Neural cell (in vitro differentiated cells): ENCODE data around the gene POLR3C.

Source experiments
- CTCF ChIP-seq: fragments of 450-650 bp; IDR thresholded peaks from 2 replicates; pipeline ENCODE4 v1.5.1; 2014; ENCODE audit warnings: antibody characterized with exemption, mild to moderate bottlenecking, moderate library complexity; ENCODE audit not compliant: poor library complexity, severe bottlenecking
- EP300 ChIP-seq: fragments of 450-650 bp; conservative IDR thresholded peaks from 2 replicates; pipeline ENCODE4 v1.6.1; 2014; ENCODE audit warnings: antibody characterized with exemption, mild to moderate bottlenecking, moderate library complexity; ENCODE audit not compliant: poor library complexity, severe bottlenecking
- EZH2 ChIP-seq: fragments of 200-600, 300-800 bp; shearing (Covaris generic), sonication (generic); IDR thresholded peaks from 2 replicates; pipeline ENCODE4 v1.6.1; 2014; ENCODE audit warnings: antibody characterized with exemption, low read length, borderline replicate concordance, mild to moderate bottlenecking; ENCODE audit not compliant: insufficient read depth, poor library complexity, severe bottlenecking
- POLR2AphosphoS5 ChIP-seq: IDR thresholded peaks from 2 replicates; pipeline ENCODE4 v1.6.1; 2012
- RAD21 ChIP-seq: fragments of 450-650 bp; conservative IDR thresholded peaks from 2 replicates; pipeline ENCODE4 v1.6.1; 2014; ENCODE audit warnings: antibody characterized with exemption, mild to moderate bottlenecking, moderate library complexity
- SMC3 ChIP-seq: fragments of 450-650 bp; conservative IDR thresholded peaks from 2 replicates; pipeline ENCODE4 v1.6.1; 2014; ENCODE audit warnings: antibody characterized with exemption, mild to moderate bottlenecking, moderate library complexity; ENCODE audit not compliant: poor library complexity

GRCh38 chr1:145784409-145784808, 39.6 kb upstream of the POLR3C start:
- no peak for TF ChIP-seq CTCF
- TF ChIP-seq EZH2: no peak
- no peak for TF ChIP-seq POLR2AphosphoS5
- TF ChIP-seq RAD21: no peak
- no peak for TF ChIP-seq SMC3
- no peak for TF ChIP-seq EP300
